ENCODE data around the gene ATF4. TPM values are rescaled to one million over a fixed set of nuclear protein-coding genes. Genes with fewer than 3 reads are reported as not detected.
"Not testable (repeated sequence)": the region's sequence is repeated elsewhere in the genome, so short reads cannot be mapped to it uniquely, and the experiment has no call there.

ATF4 gene
- total RNA-seq, 2 experiments from 2014 or later: 518 to 536 TPM

DNA sequence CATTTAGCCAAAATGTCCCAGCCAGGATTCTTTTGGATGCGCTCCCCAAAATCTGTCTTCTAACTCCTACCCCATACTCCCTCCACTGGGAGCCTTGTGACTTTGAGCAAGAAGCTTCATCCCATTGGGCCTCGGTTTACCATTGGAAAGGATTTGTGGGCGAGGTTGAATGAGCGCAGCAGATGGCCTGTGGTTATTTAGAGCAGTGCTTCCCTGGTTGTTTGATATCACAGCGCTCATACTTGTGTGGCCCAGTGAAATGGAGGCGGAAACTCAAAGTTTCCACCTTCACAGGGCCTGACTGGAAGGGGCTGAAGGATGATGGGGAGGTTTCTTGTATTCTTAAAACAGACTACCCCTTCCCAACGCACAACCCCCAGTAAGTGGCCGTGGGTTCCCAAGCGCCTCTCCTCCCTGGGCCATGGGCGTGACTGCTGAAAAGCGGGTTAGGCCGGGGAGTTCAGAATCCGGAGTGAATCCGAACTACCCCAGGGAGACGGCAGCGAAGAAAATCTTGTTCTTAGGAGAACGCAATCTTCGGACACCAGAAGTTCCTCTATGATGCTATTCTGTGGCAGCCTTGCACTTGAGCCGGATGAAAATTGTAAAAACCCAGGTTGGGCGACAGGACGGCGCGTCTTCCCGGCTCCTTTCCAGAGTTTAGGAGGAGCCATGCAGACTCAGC lies 1.2 kb upstream of the ATF4 start:
- Mint-ChIP-seq H3K4me1 (ENCODE audit: low read depth) (peaks cover 55% of the 10 kb centered on the region), H3K4me3 (peak overlapping the region; percentile 89), H3K27me3 (no peaks in the 10 kb centered on the region), H3K36me3 (ENCODE audit: low read depth) (peaks cover 57% of the 10 kb centered on the region), H3K9me3 (no peaks in the 10 kb centered on the region), H3K27ac (peak overlapping the region; percentile 98)
- DNase-seq (peak; percentile 52), ATAC-seq (peak; percentile 3)
- TF ChIP-seq, protein P1, sequence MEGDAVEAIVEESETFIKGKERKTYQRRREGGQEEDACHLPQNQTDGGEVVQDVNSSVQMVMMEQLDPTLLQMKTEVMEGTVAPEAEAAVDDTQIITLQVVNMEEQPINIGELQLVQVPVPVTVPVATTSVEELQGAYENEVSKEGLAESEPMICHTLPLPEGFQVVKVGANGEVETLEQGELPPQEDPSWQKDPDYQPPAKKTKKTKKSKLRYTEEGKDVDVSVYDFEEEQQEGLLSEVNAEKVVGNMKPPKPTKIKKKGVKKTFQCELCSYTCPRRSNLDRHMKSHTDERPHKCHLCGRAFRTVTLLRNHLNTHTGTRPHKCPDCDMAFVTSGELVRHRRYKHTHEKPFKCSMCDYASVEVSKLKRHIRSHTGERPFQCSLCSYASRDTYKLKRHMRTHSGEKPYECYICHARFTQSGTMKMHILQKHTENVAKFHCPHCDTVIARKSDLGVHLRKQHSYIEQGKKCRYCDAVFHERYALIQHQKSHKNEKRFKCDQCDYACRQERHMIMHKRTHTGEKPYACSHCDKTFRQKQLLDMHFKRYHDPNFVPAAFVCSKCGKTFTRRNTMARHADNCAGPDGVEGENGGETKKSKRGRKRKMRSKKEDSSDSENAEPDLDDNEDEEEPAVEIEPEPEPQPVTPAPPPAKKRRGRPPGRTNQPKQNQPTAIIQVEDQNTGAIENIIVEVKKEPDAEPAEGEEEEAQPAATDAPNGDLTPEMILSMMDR (IDR thresholded peaks at IDR 0.05): no peak
- ChIA-PET POLR2A (interaction anchor here (0.5 to 17.7 kb wide), 16 partner anchors 4 to 525 kb away, joined by 3 to 234 read pairs (median 10); partner anchors contain the start of genes ATF4, MIEF1, RPL3 and RPS19BP1), CTCF (interaction anchor here (1.0 to 7.9 kb wide), 5 partner anchors 11 to 26 kb away, joined by 3 to 69 read pairs (median 4); partner anchors contain the start of gene MIEF1)
- intact Hi-C loops (cut with micrococcal nuclease): no loop called here

DNA sequence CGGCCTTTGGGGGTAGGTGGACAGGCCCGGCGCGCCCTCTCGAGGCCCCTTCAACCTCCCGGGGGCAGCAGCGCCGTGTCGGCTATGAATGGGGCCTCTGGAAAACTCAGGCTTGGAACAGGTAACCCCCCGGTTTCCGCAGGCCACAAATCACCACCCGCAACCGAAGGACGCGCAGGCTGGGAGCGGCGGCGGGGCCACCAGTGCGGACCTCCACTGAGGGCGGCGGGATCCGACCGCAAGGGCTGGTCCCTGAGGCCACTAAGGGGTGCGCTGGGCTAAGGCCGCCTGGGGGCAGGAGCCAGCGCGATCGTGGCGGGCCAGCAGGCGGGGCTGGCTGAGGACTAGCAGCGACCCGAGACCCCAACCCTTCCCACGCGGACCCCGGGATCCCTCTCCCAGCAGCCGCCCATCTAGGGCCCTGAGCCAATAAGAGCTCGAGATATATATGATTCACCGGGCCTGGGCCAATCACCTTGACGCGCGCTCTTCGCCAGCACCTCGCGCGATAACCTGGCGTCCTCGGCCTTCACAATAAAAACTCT lies 609 bp upstream of the ATF4 start:
- peaks cover 56% of the 10 kb centered on the region for H3K4me1 Mint-ChIP-seq (ENCODE audit: low read depth)
- CTCF ChIA-PET: interaction anchor here (1.0 to 2.3 kb wide), 5 partner anchors 10 to 26 kb away, joined by 3 to 20 read pairs (median 4); no protein-coding TSS in a partner anchor
- peaks cover 56% of the 10 kb centered on the region for H3K36me3 Mint-ChIP-seq (ENCODE audit: low read depth)
- peak; percentile 99 for DNase-seq
- no peaks in the 10 kb centered on the region for H3K9me3 Mint-ChIP-seq
- no peaks in the 10 kb centered on the region for H3K27me3 Mint-ChIP-seq
- intact Hi-C loops (cut with micrococcal nuclease): loop anchor here (5.0 kb wide), 1 partner anchor 202 kb away; the partner anchor contains the start of gene RPL3
- peak; percentile 89 for ATAC-seq
- H3K27ac Mint-ChIP-seq: peak overlapping the region; percentile 98
- TF ChIP-seq, protein P1 (IDR thresholded peaks at IDR 0.05): no peak
- H3K4me3 Mint-ChIP-seq: peak overlapping the region; percentile 89
- POLR2A ChIA-PET: interaction anchor here (0.5 to 17.7 kb wide), 20 partner anchors 5 to 524 kb away, joined by 3 to 234 read pairs (median 5); partner anchors contain the start of genes ATF4, MIEF1, RPL3 and RPS19BP1

DNA sequence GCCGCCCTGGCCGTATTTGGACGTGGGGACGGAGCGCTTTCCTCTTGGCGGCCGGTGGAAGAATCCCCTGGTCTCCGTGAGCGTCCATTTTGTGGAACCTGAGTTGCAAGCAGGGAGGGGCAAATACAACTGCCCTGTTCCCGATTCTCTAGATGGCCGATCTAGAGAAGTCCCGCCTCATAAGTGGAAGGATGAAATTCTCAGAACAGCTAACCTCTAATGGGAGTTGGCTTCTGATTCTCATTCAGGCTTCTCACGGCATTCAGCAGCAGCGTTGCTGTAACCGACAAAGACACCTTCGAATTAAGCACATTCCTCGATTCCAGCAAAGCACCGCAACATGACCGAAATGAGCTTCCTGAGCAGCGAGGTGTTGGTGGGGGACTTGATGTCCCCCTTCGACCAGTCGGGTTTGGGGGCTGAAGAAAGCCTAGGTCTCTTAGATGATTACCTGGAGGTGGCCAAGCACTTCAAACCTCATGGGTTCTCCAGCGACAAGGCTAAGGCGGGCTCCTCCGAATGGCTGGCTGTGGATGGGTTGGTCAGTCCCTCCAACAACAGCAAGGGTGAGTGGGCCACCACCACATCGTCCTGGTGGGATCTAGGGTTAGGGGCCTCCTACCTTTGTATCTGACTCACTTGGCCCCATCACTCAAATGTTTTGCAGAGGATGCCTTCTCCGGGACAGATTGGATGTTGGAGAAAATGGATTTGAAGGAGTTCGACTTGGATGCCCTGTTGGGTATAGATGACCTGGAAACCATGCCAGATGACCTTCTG lies 934 bp downstream of the ATF4 start:
- ChIA-PET CTCF (interaction anchor here (2.3 kb wide), 1 partner anchor 8 kb away, joined by 20 read pairs; no protein-coding TSS in a partner anchor), POLR2A (interaction anchor here (0.7 to 17.7 kb wide), 23 partner anchors 5 to 656 kb away, joined by 3 to 234 read pairs (median 4); partner anchors contain the start of genes ATF4, MIEF1, RPL3 and RPS19BP1)
- H3K27me3 Mint-ChIP-seq, H3K9me3 Mint-ChIP-seq, ATAC-seq, DNase-seq: not testable (repeated sequence)
- Mint-ChIP-seq H3K4me3 (peak overlapping the region; percentile 89), H3K27ac (peak overlapping the region; percentile 98), H3K36me3 (ENCODE audit: low read depth) (peaks cover 55% of the 10 kb centered on the region), H3K4me1 (ENCODE audit: low read depth) (peaks cover 56% of the 10 kb centered on the region)
- intact Hi-C loops (cut with micrococcal nuclease): loop anchor here (5.0 kb wide), 1 partner anchor 204 kb away; the partner anchor contains the start of gene RPL3

DNA sequence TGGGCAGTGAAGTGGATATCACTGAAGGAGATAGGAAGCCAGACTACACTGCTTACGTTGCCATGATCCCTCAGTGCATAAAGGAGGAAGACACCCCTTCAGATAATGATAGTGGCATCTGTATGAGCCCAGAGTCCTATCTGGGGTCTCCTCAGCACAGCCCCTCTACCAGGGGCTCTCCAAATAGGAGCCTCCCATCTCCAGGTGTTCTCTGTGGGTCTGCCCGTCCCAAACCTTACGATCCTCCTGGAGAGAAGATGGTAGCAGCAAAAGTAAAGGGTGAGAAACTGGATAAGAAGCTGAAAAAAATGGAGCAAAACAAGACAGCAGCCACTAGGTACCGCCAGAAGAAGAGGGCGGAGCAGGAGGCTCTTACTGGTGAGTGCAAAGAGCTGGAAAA lies 1.7 kb downstream of the ATF4 start:
- not testable (repeated sequence) for DNase-seq, H3K9me3 Mint-ChIP-seq, ATAC-seq, H3K27me3 Mint-ChIP-seq
- peaks cover 55% of the 10 kb centered on the region for H3K36me3 Mint-ChIP-seq (ENCODE audit: low read depth)
- POLR2A ChIA-PET: interaction anchor here (1.0 to 17.7 kb wide), 20 partner anchors 4 to 547 kb away, joined by 3 to 234 read pairs (median 6); partner anchors contain the start of genes ATF4, GRAP2, MIEF1 and RPL3
- CTCF ChIA-PET: interaction anchor here (0.9 to 11.1 kb wide), 3 partner anchors 10 to 25 kb away, joined by 3 to 323 read pairs (median 6); partner anchors contain the start of gene MIEF1
- H3K4me1 Mint-ChIP-seq (ENCODE audit: low read depth): peaks cover 55% of the 10 kb centered on the region
- intact Hi-C loops (cut with micrococcal nuclease): loop anchor here (5.0 kb wide), 1 partner anchor 205 kb away; the partner anchor contains the start of gene RPL3
- peak overlapping the region; percentile 89 for H3K4me3 Mint-ChIP-seq
- H3K27ac Mint-ChIP-seq: peak overlapping the region; percentile 98

DNA sequence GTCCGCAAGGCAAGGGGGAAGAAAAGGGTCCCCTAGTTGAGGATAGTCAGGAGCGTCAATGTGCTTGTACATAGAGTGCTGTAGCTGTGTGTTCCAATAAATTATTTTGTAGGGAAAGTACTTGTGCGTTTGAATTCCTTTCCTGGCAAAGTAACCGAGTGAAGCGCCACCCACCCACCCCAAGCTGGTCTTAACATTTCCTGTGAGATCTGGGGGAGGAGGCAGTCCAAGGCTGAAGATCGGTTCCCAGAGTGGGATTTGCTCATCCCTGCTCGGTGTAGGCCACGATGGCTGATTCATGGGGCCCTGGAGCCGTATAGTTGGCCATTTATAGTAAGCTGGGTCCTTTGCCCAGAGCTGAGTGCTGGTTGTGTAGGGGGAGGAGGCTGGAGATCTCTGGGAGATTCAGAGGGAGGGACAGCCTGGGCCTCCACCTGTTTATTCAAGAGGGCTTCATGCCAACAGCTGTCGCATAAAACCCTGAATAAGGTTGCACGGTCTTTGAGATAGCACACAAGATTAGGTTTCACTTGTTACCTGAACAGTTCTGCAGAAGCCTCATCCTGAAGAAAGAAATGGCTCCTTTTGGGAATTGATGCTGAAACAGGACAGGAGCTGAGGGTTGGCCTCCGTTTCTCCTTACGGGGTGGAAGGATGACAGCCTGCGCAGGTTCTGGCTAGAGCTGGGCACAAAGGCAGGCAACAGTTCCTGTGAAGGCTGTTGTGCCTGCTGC lies 2.4 kb downstream of the ATF4 start:
- intact Hi-C loops (cut with micrococcal nuclease): loop anchor here (5.0 kb wide), 1 partner anchor 205 kb away; the partner anchor contains the start of gene RPL3

More for the DNA sequence above, 2.4 kb downstream of the ATF4 start:
- Mint-ChIP-seq H3K27me3 (no peaks in the 10 kb centered on the region), H3K4me3 (peak overlapping the region; percentile 89), H3K4me1 (ENCODE audit: low read depth) (peaks cover 60% of the 10 kb centered on the region), H3K9me3 (no peaks in the 10 kb centered on the region), H3K36me3 (ENCODE audit: low read depth) (peaks cover 58% of the 10 kb centered on the region), H3K27ac (peak overlapping the region; percentile 98)
- POLR2A ChIA-PET: interaction anchor here (0.7 to 17.7 kb wide), 27 partner anchors 3 to 517 kb away, joined by 3 to 234 read pairs (median 4); partner anchors contain the start of genes ATF4, GRAP2, MIEF1 and RPL3
- CTCF ChIA-PET: interaction anchor here (0.9 to 11.1 kb wide), 4 partner anchors 9 to 26 kb away, joined by 3 to 323 read pairs (median 4); partner anchors contain the start of gene MIEF1
- ATAC-seq (no peak), DNase-seq (peak; percentile 53)
- TF ChIP-seq, protein P1 (IDR thresholded peaks at IDR 0.05): no peak
